Astrocyte (in vitro differentiated cells and primary cell): Measurements from ENCODE around the gene FABP7. TPM values are rescaled to one million over a fixed set of nuclear protein-coding genes. Genes with fewer than 3 reads are reported as not detected.
A peak's percentile ranks its signal among the peaks of the same experiment; 100 is the strongest.

Experiments
- DNase-seq: peaks from one replicate; pipeline ENCODE4 v3.0.0-alpha.2; 2010; ENCODE audit warnings: low read depth
- FAIRE-seq: peaks from 2 replicates; lab custom pipeline; 2011; peaks lifted over from hg19 to GRCh38; lab: Jason Lieb, UNC
- H2AFZ ChIP-seq: 2 replicates; pipeline ENCODE4 v1.6.0; 2012; ENCODE audit warnings: low read depth, low read length, inconsistent platforms
- H3K27ac ChIP-seq: 2 replicates; pipeline ENCODE4 v1.5.1; 2011; ENCODE audit warnings: low read depth, low read length, inconsistent platforms
- H3K27me3 ChIP-seq: 2 replicates; pipeline ENCODE4 v1.6.0; 2011; ENCODE audit warnings: low read length, inconsistent platforms; ENCODE audit not compliant: insufficient read depth
- H3K36me3 ChIP-seq: 2 replicates; pipeline ENCODE4 v1.5.1; 2011; ENCODE audit warnings: low read length, inconsistent platforms; ENCODE audit not compliant: insufficient read depth
- H3K4me1 ChIP-seq: 2 replicates; pipeline ENCODE4 v1.5.1; 2011; ENCODE audit warnings: low read length, inconsistent platforms; ENCODE audit not compliant: insufficient read depth
- H3K4me2 ChIP-seq: 2 replicates; pipeline ENCODE4 v1.6.0; 2012; ENCODE audit warnings: low read length, inconsistent platforms
- H3K4me3 ChIP-seq: 2 replicates; pipeline ENCODE4 v1.5.1; 2011; ENCODE audit warnings: low read depth, mild to moderate bottlenecking, low read length, inconsistent platforms; ENCODE audit not compliant: insufficient read depth
- H3K79me2 ChIP-seq: 2 replicates; pipeline ENCODE4 v1.6.0; 2012; ENCODE audit warnings: mild to moderate bottlenecking, low read length, inconsistent platforms; ENCODE audit not compliant: insufficient read depth
- H3K9ac ChIP-seq: 2 replicates; pipeline ENCODE4 v1.6.0; 2012; ENCODE audit warnings: mild to moderate bottlenecking, low read length, inconsistent platforms
- H3K9me3 ChIP-seq: 2 replicates; pipeline ENCODE4 v1.5.1; 2012; ENCODE audit warnings: low read depth, mild to moderate bottlenecking, low read length, inconsistent platforms; ENCODE audit not compliant: insufficient read depth
- H4K20me1 ChIP-seq: 2 replicates; pipeline ENCODE4 v1.6.0; 2012; ENCODE audit warnings: low read length, inconsistent platforms; ENCODE audit not compliant: insufficient read depth
- H3K27ac Mint-ChIP-seq: one replicate; pipeline ENCODE4 v1.8.0; 2021; ENCODE audit warnings: mild to moderate bottlenecking, mixed read lengths; ENCODE audit not compliant: unreplicated experiment
- H3K27me3 Mint-ChIP-seq: one replicate; pipeline ENCODE4 v1.8.0; 2021; ENCODE audit warnings: low read depth, mixed read lengths; ENCODE audit not compliant: unreplicated experiment
- H3K36me3 Mint-ChIP-seq: one replicate; pipeline ENCODE4 v1.8.0; 2021; ENCODE audit warnings: low read depth, mixed read lengths; ENCODE audit not compliant: unreplicated experiment
- H3K4me1 Mint-ChIP-seq: one replicate; pipeline ENCODE4 v1.8.0; 2021; ENCODE audit warnings: low read depth, mixed read lengths; ENCODE audit not compliant: unreplicated experiment
- H3K4me3 Mint-ChIP-seq: one replicate; pipeline ENCODE4 v1.8.0; 2021; ENCODE audit warnings: mild to moderate bottlenecking, moderate library complexity, mixed read lengths; ENCODE audit not compliant: unreplicated experiment
- H3K9me3 Mint-ChIP-seq: one replicate; pipeline ENCODE4 v1.8.0; 2021; ENCODE audit warnings: mild to moderate bottlenecking, mixed read lengths; ENCODE audit not compliant: unreplicated experiment
- EZH2 ChIP-seq: IDR thresholded peaks from 2 replicates; pipeline ENCODE4 v1.6.1; 2012; ENCODE audit warnings: mild to moderate bottlenecking, low read length, inconsistent platforms; ENCODE audit not compliant: insufficient read depth
- total RNA-seq: library from RNA; stranded (reverse); gene quantifications from 2 replicates; pipeline ENCODE4 v1.2.1, GENCODE V29; 2021
- TF ChIP-seq, protein P1 (sequence below): IDR thresholded peaks from 2 replicates; pipeline ENCODE4 v1.5.1; 2011; ENCODE audit warnings: low read depth, mild to moderate bottlenecking, inconsistent platforms, low read length, moderate library complexity; ENCODE audit not compliant: insufficient read depth

Gene FABP7
- total RNA-seq, 1 donor from 2014 or later, result 1.1 TPM

DNA sequence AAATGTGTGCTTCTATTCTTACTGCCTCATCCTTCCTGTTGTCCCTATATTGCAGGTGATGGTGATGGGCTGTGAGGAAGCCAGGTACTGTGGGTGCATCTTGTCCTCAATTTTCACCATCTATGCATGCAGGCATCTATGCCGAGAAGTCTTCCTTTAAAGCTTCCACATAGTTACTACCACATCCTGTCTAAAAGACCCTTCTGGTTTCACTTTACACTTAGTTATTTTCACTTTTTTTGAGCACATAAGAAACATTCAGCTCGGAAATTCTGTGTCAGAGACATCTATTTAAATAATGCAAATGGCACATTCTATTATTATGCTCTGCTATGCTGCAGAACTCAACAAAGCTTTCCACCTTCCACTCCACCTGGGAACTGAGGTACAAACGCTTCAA lies 28.2 kb upstream of the FABP7 start:
- Mint-ChIP-seq H3K36me3 (no peaks in the 10 kb centered on the region), H3K9me3 (peaks cover 5% of the 10 kb centered on the region), H3K4me3 (no peak overlapping the region), H3K4me1 (no peaks in the 10 kb centered on the region), H3K27me3 (no peaks in the 10 kb centered on the region), H3K27ac (no peak overlapping the region)
- Histone ChIP-seq H3K4me1 (no peaks in the 10 kb centered on the region), H3K4me2 (no peak overlapping the region), H3K27ac (no peak overlapping the region), H3K9ac (no peak overlapping the region), H3K9me3 (no peaks in the 10 kb centered on the region), H2AFZ (no peak overlapping the region), H3K36me3 (no peaks in the 10 kb centered on the region), H4K20me1 (no peaks in the 10 kb centered on the region), H3K27me3 (no peaks in the 10 kb centered on the region), H3K4me3 (no peak overlapping the region), H3K79me2 (no peaks in the 10 kb centered on the region)
- DNase-seq (no peak), FAIRE-seq (no peak)
- TF ChIP-seq, protein P1, sequence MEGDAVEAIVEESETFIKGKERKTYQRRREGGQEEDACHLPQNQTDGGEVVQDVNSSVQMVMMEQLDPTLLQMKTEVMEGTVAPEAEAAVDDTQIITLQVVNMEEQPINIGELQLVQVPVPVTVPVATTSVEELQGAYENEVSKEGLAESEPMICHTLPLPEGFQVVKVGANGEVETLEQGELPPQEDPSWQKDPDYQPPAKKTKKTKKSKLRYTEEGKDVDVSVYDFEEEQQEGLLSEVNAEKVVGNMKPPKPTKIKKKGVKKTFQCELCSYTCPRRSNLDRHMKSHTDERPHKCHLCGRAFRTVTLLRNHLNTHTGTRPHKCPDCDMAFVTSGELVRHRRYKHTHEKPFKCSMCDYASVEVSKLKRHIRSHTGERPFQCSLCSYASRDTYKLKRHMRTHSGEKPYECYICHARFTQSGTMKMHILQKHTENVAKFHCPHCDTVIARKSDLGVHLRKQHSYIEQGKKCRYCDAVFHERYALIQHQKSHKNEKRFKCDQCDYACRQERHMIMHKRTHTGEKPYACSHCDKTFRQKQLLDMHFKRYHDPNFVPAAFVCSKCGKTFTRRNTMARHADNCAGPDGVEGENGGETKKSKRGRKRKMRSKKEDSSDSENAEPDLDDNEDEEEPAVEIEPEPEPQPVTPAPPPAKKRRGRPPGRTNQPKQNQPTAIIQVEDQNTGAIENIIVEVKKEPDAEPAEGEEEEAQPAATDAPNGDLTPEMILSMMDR, result no peak
- TF ChIP-seq EZH2, result no peak

DNA sequence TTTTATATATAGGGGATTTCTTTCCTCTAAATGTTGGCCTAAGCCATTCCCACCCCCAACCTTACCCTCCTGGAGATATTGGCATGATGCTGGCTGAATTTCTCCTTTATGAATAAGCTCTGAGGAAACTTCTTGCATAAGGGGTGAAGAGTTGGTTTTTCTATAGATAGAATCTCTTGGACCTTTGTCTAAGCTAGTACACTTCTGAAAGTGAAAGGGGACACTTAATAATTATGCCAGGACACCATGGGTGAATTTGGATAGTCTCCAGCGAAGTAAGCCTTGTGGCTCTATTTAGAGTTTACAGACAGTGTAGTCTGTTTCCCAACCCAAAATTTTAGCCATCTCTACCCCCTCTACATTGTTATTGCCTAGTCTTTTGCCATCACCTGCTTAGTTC lies 27.1 kb upstream of the FABP7 start:
- H3K4me2 ChIP-seq, result no peak overlapping the region
- H3K4me3 ChIP-seq, result no peak overlapping the region
- DNase-seq, result no peak
- H3K79me2 ChIP-seq, result no peaks in the 10 kb centered on the region
- no peaks in the 10 kb centered on the region for H3K4me1 Mint-ChIP-seq
- no peak overlapping the region for H3K4me3 Mint-ChIP-seq
- H3K27me3 Mint-ChIP-seq, result no peaks in the 10 kb centered on the region
- no peaks in the 10 kb centered on the region for H3K36me3 Mint-ChIP-seq
- no peak overlapping the region for H3K27ac Mint-ChIP-seq
- H3K36me3 ChIP-seq, result no peaks in the 10 kb centered on the region
- H3K27ac ChIP-seq, result no peak overlapping the region
- H3K9me3 ChIP-seq, result no peaks in the 10 kb centered on the region
- H4K20me1 ChIP-seq, result no peaks in the 10 kb centered on the region
- no peaks in the 10 kb centered on the region for H3K27me3 ChIP-seq
- no peaks in the 10 kb centered on the region for H3K4me1 ChIP-seq
- H2AFZ ChIP-seq, result no peak overlapping the region
- H3K9me3 Mint-ChIP-seq, result no peaks in the 10 kb centered on the region
- no peak overlapping the region for H3K9ac ChIP-seq
- no peak for TF ChIP-seq EZH2
- TF ChIP-seq, protein P1, result no peak
- FAIRE-seq, result no peak

DNA sequence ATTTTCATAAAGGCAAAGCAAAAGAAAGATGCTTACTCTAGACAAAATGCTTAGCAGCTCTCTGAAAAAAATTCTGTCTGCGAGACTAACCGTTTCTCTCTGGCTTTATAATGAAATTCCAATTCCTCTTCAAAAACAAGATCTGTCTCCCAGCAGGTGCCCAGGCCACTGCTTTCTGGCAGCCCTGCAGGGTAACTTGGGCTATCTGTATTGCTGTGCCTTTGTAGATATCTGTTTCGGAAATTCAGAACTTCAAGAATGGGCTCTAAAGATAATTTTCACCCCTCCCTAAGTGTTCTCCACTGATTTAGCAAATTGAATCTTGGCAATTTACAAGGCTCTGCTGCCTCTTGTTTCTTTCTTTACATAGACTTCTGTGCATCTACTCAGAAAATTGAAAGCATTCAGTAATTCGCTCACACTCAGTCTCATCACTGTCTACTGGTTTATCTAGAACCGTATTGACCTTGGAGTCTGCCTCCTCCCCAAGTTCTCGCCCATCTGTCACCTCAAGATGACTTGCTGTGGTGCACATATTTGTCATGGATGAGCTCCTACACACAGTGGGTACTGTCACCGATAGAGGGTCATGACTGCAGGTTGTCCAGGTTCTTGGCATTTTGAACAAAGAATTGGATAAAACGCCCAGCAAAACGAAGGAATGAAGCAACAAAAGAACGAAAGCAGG lies 26.4 kb upstream of the FABP7 start:
- DNase-seq (no peak), FAIRE-seq (no peak)
- Histone ChIP-seq H3K27ac (no peak overlapping the region), H3K4me3 (no peak overlapping the region), H3K4me1 (no peaks in the 10 kb centered on the region), H2AFZ (peak overlapping the region; percentile 41), H3K27me3 (no peaks in the 10 kb centered on the region), H3K4me2 (peak overlapping the region; percentile 46), H4K20me1 (no peaks in the 10 kb centered on the region), H3K36me3 (no peaks in the 10 kb centered on the region), H3K79me2 (no peaks in the 10 kb centered on the region), H3K9me3 (no peaks in the 10 kb centered on the region), H3K9ac (no peak overlapping the region)
- H3K36me3 Mint-ChIP-seq, result no peaks in the 10 kb centered on the region
- no peaks in the 10 kb centered on the region for H3K9me3 Mint-ChIP-seq
- no peak overlapping the region for H3K27ac Mint-ChIP-seq
- no peaks in the 10 kb centered on the region for H3K27me3 Mint-ChIP-seq
- no peak overlapping the region for H3K4me3 Mint-ChIP-seq
- no peaks in the 10 kb centered on the region for H3K4me1 Mint-ChIP-seq
- TF ChIP-seq EZH2, result no peak
- TF ChIP-seq, protein P1, result no peak
